Smooth muscle cell (in vitro differentiated cells): ENCODE results near the gene C10orf95. TPM values are rescaled to one million over a fixed set of nuclear protein-coding genes. Genes with fewer than 3 reads are reported as not detected.

Experiments used
- DNase-seq: peaks from one replicate; lab custom pipeline; 2025; ENCODE audit not compliant: unreplicated experiment; lab: John Stamatoyannopoulos, UW
- H2AFZ ChIP-seq: fragments of 200-600 bp; sonication (generic); 2 replicates; pipeline ENCODE4 v1.6.0; 2016; ENCODE audit warnings: antibody characterized with exemption, low read depth, mild to moderate bottlenecking
- H3F3A ChIP-seq: fragments of 200-600 bp; sonication (generic); 2 replicates; pipeline ENCODE4 v1.6.0; 2017; ENCODE audit warnings: antibody characterized with exemption, low read depth
- H3K27ac ChIP-seq: fragments of 200-600 bp; sonication (generic); 2 replicates; pipeline ENCODE4 v1.5.1; 2016; ENCODE audit warnings: low read depth, mild to moderate bottlenecking
- H3K27me3 ChIP-seq: fragments of 200-600 bp; sonication (generic); 2 replicates; pipeline ENCODE4 v1.6.1; 2016; ENCODE audit warnings: low read depth, mild to moderate bottlenecking
- H3K36me3 ChIP-seq: fragments of 200-600 bp; sonication (generic); 2 replicates; pipeline ENCODE4 v1.5.1; 2016; ENCODE audit warnings: low read depth
- H3K4me1 ChIP-seq: fragments of 200-600 bp; sonication (generic); 2 replicates; pipeline ENCODE4 v1.5.1; 2016; ENCODE audit warnings: low read depth
- H3K4me2 ChIP-seq: fragments of 200-600 bp; sonication (generic); 2 replicates; pipeline ENCODE4 v1.6.0; 2016; ENCODE audit warnings: mild to moderate bottlenecking
- H3K4me3 ChIP-seq: fragments of 200-600 bp; sonication (generic); 2 replicates; pipeline ENCODE4 v1.5.1; 2016; ENCODE audit warnings: mild to moderate bottlenecking
- H3K79me2 ChIP-seq: fragments of 200-600 bp; sonication (generic); 2 replicates; pipeline ENCODE4 v1.6.0; 2016; ENCODE audit warnings: low read depth, mild to moderate bottlenecking
- H3K9ac ChIP-seq: fragments of 200-600 bp; sonication (generic); 2 replicates; pipeline ENCODE4 v1.6.0; 2016; ENCODE audit warnings: low read depth
- H3K9me3 ChIP-seq: fragments of 200-600 bp; sonication (generic); replicated peaks from 2 replicates; pipeline ENCODE4 v1.5.1; 2016; ENCODE audit warnings: low read depth
- H4K20me1 ChIP-seq: fragments of 200-600 bp; sonication (generic); 2 replicates; pipeline ENCODE4 v1.6.0; 2016; ENCODE audit warnings: low read depth
- WGBS: methylation state at CpG from one replicate; pipeline ENCODE4 v1.1.7; 2016; ENCODE audit warnings: low lambda C conversion rate; 5-methylcytosine and 5-hydroxymethylcytosine counted together
- polyA plus RNA-seq: library from polyadenylated mRNA; unstranded; fragments of >200 nt; fragmentation: Nextera tagmentation; extraction: Ambion mirVana; gene quantifications from 2 replicates; pipeline ENCODE4 v1.2.1, GENCODE V29; 2016
- total RNA-seq: library from RNA; depleted of rRNA; stranded (reverse); fragments of >200 nt; gene quantifications from 2 replicates; pipeline ENCODE4 v1.2.3, GENCODE V29; 2014
- TF ChIP-seq, protein P1 (sequence below): fragments of 200-600 bp; sonication (generic); IDR thresholded peaks from 2 replicates; pipeline ENCODE4 v1.5.1; 2017; ENCODE audit warnings: borderline replicate concordance, mild to moderate bottlenecking, antibody characterized with exemption; ENCODE audit not compliant: insufficient read depth, poor library complexity, severe bottlenecking

Gene C10orf95
- total and polyA plus RNA-seq, 2 experiments from 2014 or later = 0.62 TPM; not detected in 1

DNA sequence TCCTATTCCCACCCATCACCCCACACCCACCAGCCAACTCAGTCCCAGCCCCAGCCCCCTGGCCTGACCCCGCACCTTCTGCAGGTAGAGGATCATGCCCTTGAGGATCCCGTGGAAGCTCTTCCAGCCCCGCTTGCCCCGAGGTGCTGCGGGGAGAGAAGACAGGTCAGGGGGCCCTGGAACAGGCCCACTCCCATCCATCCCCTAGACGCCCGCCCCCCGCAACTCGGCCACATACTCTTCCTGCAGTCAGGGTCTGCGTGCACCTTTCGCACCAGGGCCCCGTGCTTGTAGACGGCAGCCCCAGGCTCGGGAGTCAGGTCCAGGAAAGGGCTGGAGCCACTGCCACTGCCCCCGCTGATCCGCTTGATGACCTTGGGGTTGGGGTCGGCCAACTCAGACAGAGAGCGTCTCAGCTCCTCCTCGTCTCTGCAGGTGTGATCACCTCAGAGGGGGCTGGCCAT is 46.2 kb downstream of the C10orf95 start:
- no peak for DNase-seq
- TF ChIP-seq, protein P1, sequence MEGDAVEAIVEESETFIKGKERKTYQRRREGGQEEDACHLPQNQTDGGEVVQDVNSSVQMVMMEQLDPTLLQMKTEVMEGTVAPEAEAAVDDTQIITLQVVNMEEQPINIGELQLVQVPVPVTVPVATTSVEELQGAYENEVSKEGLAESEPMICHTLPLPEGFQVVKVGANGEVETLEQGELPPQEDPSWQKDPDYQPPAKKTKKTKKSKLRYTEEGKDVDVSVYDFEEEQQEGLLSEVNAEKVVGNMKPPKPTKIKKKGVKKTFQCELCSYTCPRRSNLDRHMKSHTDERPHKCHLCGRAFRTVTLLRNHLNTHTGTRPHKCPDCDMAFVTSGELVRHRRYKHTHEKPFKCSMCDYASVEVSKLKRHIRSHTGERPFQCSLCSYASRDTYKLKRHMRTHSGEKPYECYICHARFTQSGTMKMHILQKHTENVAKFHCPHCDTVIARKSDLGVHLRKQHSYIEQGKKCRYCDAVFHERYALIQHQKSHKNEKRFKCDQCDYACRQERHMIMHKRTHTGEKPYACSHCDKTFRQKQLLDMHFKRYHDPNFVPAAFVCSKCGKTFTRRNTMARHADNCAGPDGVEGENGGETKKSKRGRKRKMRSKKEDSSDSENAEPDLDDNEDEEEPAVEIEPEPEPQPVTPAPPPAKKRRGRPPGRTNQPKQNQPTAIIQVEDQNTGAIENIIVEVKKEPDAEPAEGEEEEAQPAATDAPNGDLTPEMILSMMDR = no peak
- no peaks in the 10 kb centered on the region for H3K27me3 ChIP-seq
- 91% methylated on average over 19 of the region's 19 CpGs for WGBS
- H3K4me3 ChIP-seq = no peak overlapping the region
- no peaks in the 10 kb centered on the region for H3K9me3 ChIP-seq
- H3K4me1 ChIP-seq = peaks cover 8% of the 10 kb centered on the region
- H3K27ac ChIP-seq = no peak overlapping the region
- H3K4me2 ChIP-seq = no peak overlapping the region
- no peaks in the 10 kb centered on the region for H3K79me2 ChIP-seq
- no peak overlapping the region for H2AFZ ChIP-seq
- H3K36me3 ChIP-seq = no peaks in the 10 kb centered on the region
- no peak overlapping the region for H3K9ac ChIP-seq
- peaks cover 8% of the 10 kb centered on the region for H4K20me1 ChIP-seq
- no peaks in the 10 kb centered on the region for H3F3A ChIP-seq

- Histone ChIP-seq H3K27ac (no peak overlapping the region), H3F3A (no peaks in the 10 kb centered on the region), H3K27me3 (no peaks in the 10 kb centered on the region), H3K4me3 (no peak overlapping the region), H3K4me1 (peaks cover 2% of the 10 kb centered on the region), H3K79me2 (no peaks in the 10 kb centered on the region), H4K20me1 (peaks cover 8% of the 10 kb centered on the region), H3K4me2 (no peak overlapping the region), H2AFZ (no peak overlapping the region), H3K9me3 (no peaks in the 10 kb centered on the region), H3K9ac (no peak overlapping the region), H3K36me3 (no peaks in the 10 kb centered on the region)
- WGBS = 97% methylated on average over 14 of the region's 17 CpGs
- TF ChIP-seq, protein P1 = no peak
- DNase-seq = no peak
Measured at GRCh38 chr10:102404361-102405107, 46.8 kb downstream of the C10orf95 start.

- Histone ChIP-seq H3K9me3 (no peaks in the 10 kb centered on the region), H4K20me1 (peaks cover 8% of the 10 kb centered on the region), H3K9ac (no peak overlapping the region), H3K79me2 (no peaks in the 10 kb centered on the region), H3K4me1 (no peaks in the 10 kb centered on the region), H3F3A (no peaks in the 10 kb centered on the region), H3K4me2 (no peak overlapping the region), H3K4me3 (no peak overlapping the region), H3K27me3 (no peaks in the 10 kb centered on the region), H2AFZ (no peak overlapping the region), H3K27ac (no peak overlapping the region), H3K36me3 (no peaks in the 10 kb centered on the region)
- 91% methylated on average over 11 of the region's 13 CpGs for WGBS
- TF ChIP-seq, protein P1 = no peak
- DNase-seq = no peak
Measured at GRCh38 chr10:102403115-102403514, 48.2 kb downstream of the C10orf95 start.

DNA sequence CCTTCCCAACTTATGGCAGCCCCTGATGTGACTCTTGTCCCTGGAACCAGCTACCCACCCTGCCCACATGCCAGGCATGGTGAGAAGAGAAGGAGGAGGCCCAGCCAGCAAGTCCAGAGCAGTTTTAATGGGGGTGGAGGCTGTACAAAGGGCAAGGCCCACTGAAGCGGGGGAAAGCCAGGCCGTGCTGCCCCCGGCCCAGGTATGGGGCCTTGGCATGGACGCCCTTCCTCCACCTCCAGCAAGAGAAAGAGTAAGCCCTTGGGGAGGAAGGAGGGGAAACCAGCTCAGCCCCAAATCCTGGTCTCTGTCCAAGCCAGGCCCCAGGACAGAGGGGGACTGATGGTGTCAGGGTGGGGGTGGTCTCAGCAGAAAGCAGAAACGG is 48.8 kb downstream of the C10orf95 start:
- no peak overlapping the region for H3K4me2 ChIP-seq
- WGBS = 100% methylated on average over 1 of the region's 5 CpGs
- H3K9ac ChIP-seq = no peak overlapping the region

More for the DNA sequence above, 48.8 kb downstream of the C10orf95 start:
- peak overlapping the region; percentile 69 for H3K27ac ChIP-seq
- peaks cover 3% of the 10 kb centered on the region for H4K20me1 ChIP-seq
- no peaks in the 10 kb centered on the region for H3K4me1 ChIP-seq
- no peaks in the 10 kb centered on the region for H3K27me3 ChIP-seq
- DNase-seq = no peak
- H2AFZ ChIP-seq = no peak overlapping the region
- no peaks in the 10 kb centered on the region for H3K36me3 ChIP-seq
- H3F3A ChIP-seq = no peaks in the 10 kb centered on the region
- H3K9me3 ChIP-seq = no peaks in the 10 kb centered on the region
- no peaks in the 10 kb centered on the region for H3K79me2 ChIP-seq
- TF ChIP-seq, protein P1 = no peak
- H3K4me3 ChIP-seq = no peak overlapping the region
